Lower leg skin (tissue), 4 donors: ENCODE measurements around the gene TFDP2. TPM values are rescaled to one million over a fixed set of nuclear protein-coding genes. Genes with fewer than 3 reads are reported as not detected.
"Not testable (repeated sequence)": the region's sequence is repeated elsewhere in the genome, so short reads cannot be mapped to it uniquely, and the experiment has no call there.

Source experiments
- DNase-seq, 2 donors: peaks; one replicate each; pipeline ENCODE4 v3.0.0-alpha.2; 2019; ENCODE audit warnings: low spot score in 2 of 2
- H3K4me3 ChIP-seq: fragments of 200-600 bp; sonication (generic); 2 replicates; pipeline ENCODE4 v1.5.1; 2017; ENCODE audit warnings: mild to moderate bottlenecking, low read depth; ENCODE audit not compliant: poor library complexity, severe bottlenecking
- CTCF ChIP-seq, 3 donors: fragments of 450-650 bp; IDR thresholded peaks; one replicate each; pipeline ENCODE4 v1.5.1; 2016; ENCODE audit warnings: antibody characterized with exemption in 3 of 3, mild to moderate bottlenecking in 3 of 3, moderate library complexity in 2 of 3
- POLR2A ChIP-seq, 2 donors: fragments of 450-650 bp; IDR thresholded peaks; one replicate each; pipeline ENCODE4 v1.6.1; 2016 to 2017; ENCODE audit warnings: antibody characterized with exemption in 2 of 2, mild to moderate bottlenecking in 1 of 2, moderate library complexity in 1 of 2
- WGBS, 2 donors: methylation state at CpG; one replicate each; pipeline ENCODE4 v1.1.5; 2018; 5-methylcytosine and 5-hydroxymethylcytosine counted together
- intact Hi-C: fragments of 100-400 bp; cut with DNase I; formaldehyde crosslinking; loops from one replicate; pipeline ENCODE4 v1.15.0; 2023; ENCODE audit warnings: low total_unique reads
- total RNA-seq, 4 donors: library from RNA; depleted of rRNA; stranded (reverse); fragments of >200 nt; gene quantifications; one replicate each; pipeline ENCODE4 v1.1.0, GENCODE V29; 2016

Gene TFDP2
- total RNA-seq, 4 donors from 2014 or later, result 38.6 to 84.7 (median 61.5) TPM

DNA sequence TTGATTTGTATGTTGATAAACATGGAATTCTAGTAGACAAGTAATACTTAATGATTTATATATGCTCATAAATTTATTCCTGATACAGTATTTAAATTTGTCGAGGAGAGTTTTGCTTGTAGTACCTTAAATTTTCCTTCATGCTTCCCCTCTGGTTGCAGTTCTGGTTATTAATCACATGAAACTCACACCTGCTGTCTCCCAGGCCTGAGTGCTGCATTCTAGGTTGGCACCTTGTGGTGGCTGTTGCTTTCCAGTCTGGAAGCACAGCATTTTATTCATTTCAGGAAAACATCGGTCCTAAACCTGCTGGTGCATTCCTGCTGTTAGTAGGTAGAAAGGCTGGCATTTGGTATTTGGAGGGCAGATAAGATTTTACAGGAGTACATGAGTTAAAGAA, 228.0 kb downstream of the TFDP2 start:
- DNase-seq, result no peak
- intact Hi-C loops, result no loop called here
- 82 to 83% methylated on average over 2 of the region's 2 CpGs for WGBS, 2 donors
- no peak overlapping the region for H3K4me3 ChIP-seq
- TF ChIP-seq CTCF (IDR thresholded peaks at IDR 0.05) (no peak), POLR2A (IDR thresholded peaks at IDR 0.05) (no peak)

- no peak for TF ChIP-seq POLR2A (IDR thresholded peaks at IDR 0.05)
- no peak for TF ChIP-seq CTCF (IDR thresholded peaks at IDR 0.05)
- peak in 1 of 2 donors; percentile 42 for DNase-seq
- intact Hi-C loops, result no loop called here
- no peak overlapping the region for H3K4me3 ChIP-seq
- 61 to 68% methylated on average over 4 of the region's 4 CpGs for WGBS, 2 donors
Measured at GRCh38 chr3:141920701-141921100, 228.6 kb downstream of the TFDP2 start.

DNA sequence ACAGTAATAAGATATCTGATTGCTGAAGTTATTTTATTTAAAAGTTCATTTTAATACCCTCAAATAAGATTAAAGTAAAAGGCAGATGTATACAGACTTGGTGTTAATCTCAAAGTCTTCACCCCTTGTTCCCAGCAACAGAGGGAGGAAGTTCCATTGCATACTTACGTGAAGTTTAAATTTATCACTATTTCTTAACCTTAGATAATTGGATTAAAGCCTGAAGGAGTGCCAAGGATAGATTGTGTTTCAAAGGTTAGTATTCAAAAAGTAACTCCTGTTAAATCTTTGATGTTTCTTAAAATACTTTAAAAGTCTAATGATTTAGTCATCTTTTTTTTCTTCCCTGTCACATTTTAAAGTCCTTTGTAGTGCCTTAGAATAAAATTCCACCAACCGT, 233.6 kb downstream of the TFDP2 start:
- intact Hi-C loops, result no loop called here
- TF ChIP-seq POLR2A (IDR thresholded peaks at IDR 0.05) (no peak), CTCF (IDR thresholded peaks at IDR 0.05) (no peak)
- H3K4me3 ChIP-seq, result no peak overlapping the region
- 77 to 83% methylated on average over 2 of the region's 2 CpGs for WGBS, 2 donors
- no peak for DNase-seq

DNA sequence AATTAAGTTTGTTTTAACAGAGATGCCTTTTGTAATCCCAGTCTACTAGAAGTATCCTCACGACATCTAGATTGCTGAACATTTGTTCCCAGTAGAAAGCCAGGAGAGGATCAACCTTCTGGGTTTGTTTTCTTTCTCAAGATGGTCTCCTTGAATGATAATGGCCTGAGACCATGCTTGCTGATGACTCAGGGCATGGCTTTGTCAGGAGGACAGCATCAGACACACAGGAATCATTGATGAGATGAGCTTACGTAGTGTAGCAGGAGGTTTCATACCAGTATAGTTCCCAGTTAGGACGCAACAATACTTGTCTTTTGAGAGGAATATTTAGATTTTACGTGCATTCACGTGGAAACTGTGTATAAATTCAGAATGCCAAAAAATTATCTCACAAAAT, 234.3 kb downstream of the TFDP2 start:
- TF ChIP-seq POLR2A (IDR thresholded peaks at IDR 0.05) (no peak), CTCF (IDR thresholded peaks at IDR 0.05) (no peak)
- intact Hi-C loops, result no loop called here
- no peak overlapping the region for H3K4me3 ChIP-seq
- WGBS, 2 donors, result 87 to 89% methylated on average over 5 of the region's 5 CpGs
- DNase-seq, result no peak

DNA sequence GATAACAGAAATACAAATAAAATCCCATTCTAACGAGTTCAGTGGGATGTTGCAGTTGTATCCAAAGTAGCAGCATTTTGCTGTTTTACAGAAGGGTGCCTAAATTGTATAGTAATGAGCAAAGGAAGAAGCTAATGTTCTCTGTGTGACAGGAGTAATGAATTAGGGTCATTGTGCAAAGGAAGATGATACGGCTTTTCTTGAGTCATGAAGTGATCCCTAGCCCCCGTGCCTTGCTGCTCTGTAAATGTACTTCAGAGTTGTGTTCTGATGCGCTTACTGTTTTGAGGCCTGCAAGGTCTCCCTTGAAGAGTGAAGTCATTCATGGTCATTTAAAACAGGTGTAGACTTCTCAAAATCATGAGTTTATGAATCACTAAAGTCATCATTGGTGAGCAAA, 235.0 kb downstream of the TFDP2 start:
- no peak for DNase-seq
- intact Hi-C loops, result loop anchor here (5.0 kb wide), 1 partner anchor 177 kb away; the partner anchor contains the start of gene RNF7
- 85 to 87% methylated on average over 4 of the region's 4 CpGs for WGBS, 2 donors
- TF ChIP-seq CTCF (IDR thresholded peaks at IDR 0.05) (no peak), POLR2A (IDR thresholded peaks at IDR 0.05) (no peak)
- no peak overlapping the region for H3K4me3 ChIP-seq

GRCh38 chr3:141913150-141913811, 236.1 kb downstream of the TFDP2 start:
- no peak overlapping the region for H3K4me3 ChIP-seq
- TF ChIP-seq CTCF (IDR thresholded peaks at IDR 0.05), result peak in 1 of 3 donors; percentile 46
- TF ChIP-seq POLR2A (IDR thresholded peaks at IDR 0.05), result no peak
- DNase-seq, result no peak
- intact Hi-C loops, result loop anchor here (5.0 kb wide), 1 partner anchor 176 kb away; the partner anchor contains the start of gene RNF7
- 33 to 54% methylated on average over 1 of the region's 1 CpG for WGBS, 2 donors

DNA sequence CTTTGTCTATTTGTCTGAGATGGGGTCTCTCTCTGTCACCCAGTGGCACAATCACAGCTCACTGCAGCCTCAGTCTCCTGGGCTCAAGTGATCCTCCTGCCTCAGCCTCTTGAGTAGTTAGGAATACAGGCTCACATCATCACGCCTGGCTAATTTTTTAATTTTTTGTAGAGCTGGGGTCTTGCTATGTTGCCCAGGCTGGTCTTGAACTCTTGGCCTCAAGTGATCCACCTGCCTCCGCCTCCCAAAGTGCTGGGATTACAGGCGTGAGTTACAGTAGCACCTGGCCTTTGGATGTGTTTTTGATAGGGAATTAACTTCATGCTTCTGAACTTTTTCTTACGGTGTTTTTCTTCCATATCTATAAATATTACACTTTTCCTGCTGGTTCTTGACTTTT, 239.4 kb downstream of the TFDP2 start:
- DNase-seq, H3K4me3 ChIP-seq: not testable (repeated sequence)
- intact Hi-C loops, result loop anchor here (5.0 kb wide), 1 partner anchor 173 kb away; the partner anchor contains the start of gene RNF7
- WGBS, 2 donors, result 96% methylated on average over 4 of the region's 4 CpGs
